SK-N-SH treated with all-trans-retinoic acid at 6 μM for 48 hours (cell line): ENCODE data around the gene TRIM68.

Experiments used
- CSDC2 ChIP-seq: fragments of 250-450 bp; sonication (Bioruptor Pico); IDR thresholded peaks from 2 replicates; pipeline ENCODE4 v1.5.0; 2020; ENCODE audit warnings: mild to moderate bottlenecking, moderate library complexity
- ISL1 ChIP-seq: fragments of 250-450 bp; sonication (Bioruptor Pico); IDR thresholded peaks from 2 replicates; pipeline ENCODE4 v2.1.2; 2022; ENCODE audit warnings: mild to moderate bottlenecking, moderate library complexity
- PATZ1 ChIP-seq: fragments of 250-450 bp; sonication (Bioruptor Pico); IDR thresholded peaks from 2 replicates; pipeline ENCODE4 v1.8.0; 2020; ENCODE audit warnings: mild to moderate bottlenecking, moderate library complexity, borderline replicate concordance
- POU6F1 ChIP-seq: fragments of 250-450 bp; sonication (Bioruptor Pico); IDR thresholded peaks from 2 replicates; pipeline ENCODE4 v1.8.0; 2021; ENCODE audit warnings: low read depth, mild to moderate bottlenecking, moderate library complexity, borderline replicate concordance
- RARB ChIP-seq: fragments of 250-450 bp; sonication (Bioruptor Pico); IDR thresholded peaks from 2 replicates; pipeline ENCODE4 v1.8.0; 2021; ENCODE audit warnings: mild to moderate bottlenecking, moderate library complexity
- SNAI2 ChIP-seq: fragments of 250-450 bp; sonication (Bioruptor Pico); IDR thresholded peaks from 2 replicates; pipeline ENCODE4 v1.5.0; 2020; ENCODE audit warnings: mild to moderate bottlenecking, moderate library complexity
- TCF4 ChIP-seq: fragments of 250-450 bp; sonication (Bioruptor Pico); IDR thresholded peaks from 2 replicates; pipeline ENCODE4 v1.8.0; 2021; ENCODE audit warnings: mild to moderate bottlenecking, moderate library complexity, borderline replicate concordance
- ZFP3 ChIP-seq: fragments of 250-450 bp; sonication (Bioruptor Pico); IDR thresholded peaks from 2 replicates; pipeline ENCODE4 v1.5.0; 2020; ENCODE audit warnings: mild to moderate bottlenecking, moderate library complexity
- ZFP30 ChIP-seq: fragments of 450-650 bp; formaldehyde crosslinking; IDR thresholded peaks from 2 replicates; pipeline ENCODE4 v1.5.0; 2022; ENCODE audit warnings: mild to moderate bottlenecking, moderate library complexity
- ZNF565 ChIP-seq: fragments of 450-650 bp; formaldehyde crosslinking; conservative IDR thresholded peaks from 2 replicates; pipeline ENCODE4 v1.5.0; 2020; ENCODE audit warnings: low read depth, mild to moderate bottlenecking, moderate library complexity
- ZNF70 ChIP-seq: fragments of 450-650 bp; formaldehyde crosslinking; IDR thresholded peaks from 2 replicates; pipeline ENCODE4 v1.5.0; 2020; ENCODE audit warnings: mild to moderate bottlenecking, moderate library complexity
- ZNF8 ChIP-seq: fragments of 450-650 bp; formaldehyde crosslinking; IDR thresholded peaks from 2 replicates; pipeline ENCODE4 v1.5.0; 2020; ENCODE audit warnings: mild to moderate bottlenecking, moderate library complexity
- TF ChIP-seq, protein P1 (sequence below): fragments of 250-450 bp; sonication (Bioruptor Pico); IDR thresholded peaks from 2 replicates; pipeline ENCODE4 v1.5.1; 2020; ENCODE audit warnings: low read depth, mild to moderate bottlenecking, moderate library complexity

DNA sequence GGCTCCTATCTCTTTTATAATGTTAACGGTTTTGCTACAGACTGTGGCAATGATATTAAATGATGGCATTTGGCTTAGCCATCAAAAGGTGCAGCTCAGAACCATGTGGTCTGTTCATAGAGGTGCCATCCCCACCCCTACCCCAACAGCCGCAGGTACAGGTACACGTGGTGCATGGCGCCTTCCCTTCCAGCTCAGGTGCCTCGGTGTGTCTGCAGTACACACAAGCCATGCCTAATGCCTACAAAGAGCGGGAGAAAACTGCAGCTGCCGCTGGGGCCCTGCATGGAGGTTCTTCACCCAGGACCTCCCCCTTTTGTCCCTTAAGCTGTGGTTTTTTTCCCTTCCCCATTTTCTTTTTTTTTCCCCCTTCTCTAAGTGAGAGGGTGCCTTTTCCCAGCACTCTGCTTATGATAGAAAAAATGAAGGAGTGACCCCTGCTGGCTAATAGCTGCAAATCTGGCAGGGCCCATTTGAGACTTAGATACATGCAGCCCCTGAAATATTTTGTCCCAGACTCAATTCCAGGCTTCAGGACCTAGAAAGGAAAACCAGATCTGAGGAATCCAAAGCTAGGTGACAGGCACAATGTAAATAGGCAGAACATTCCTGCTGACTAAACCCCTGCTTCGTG is 56.6 kb downstream of the TRIM68 start:
- TF ChIP-seq PATZ1 (no peak), ZNF70 (no peak), RARB (no peak), CSDC2 (CRISPR knock-in tag) (no peak), POU6F1 (CRISPR knock-in tag) (no peak), ZFP3 (no peak), TCF4 (no peak), ZFP30 (CRISPR knock-in tag) (no peak), SNAI2 (CRISPR knock-in tag) (no peak), ISL1 (CRISPR knock-in tag) (no peak), ZNF8 (CRISPR knock-in tag) (no peak), ZNF565 (CRISPR knock-in tag) (no peak)
- TF ChIP-seq, protein P1, sequence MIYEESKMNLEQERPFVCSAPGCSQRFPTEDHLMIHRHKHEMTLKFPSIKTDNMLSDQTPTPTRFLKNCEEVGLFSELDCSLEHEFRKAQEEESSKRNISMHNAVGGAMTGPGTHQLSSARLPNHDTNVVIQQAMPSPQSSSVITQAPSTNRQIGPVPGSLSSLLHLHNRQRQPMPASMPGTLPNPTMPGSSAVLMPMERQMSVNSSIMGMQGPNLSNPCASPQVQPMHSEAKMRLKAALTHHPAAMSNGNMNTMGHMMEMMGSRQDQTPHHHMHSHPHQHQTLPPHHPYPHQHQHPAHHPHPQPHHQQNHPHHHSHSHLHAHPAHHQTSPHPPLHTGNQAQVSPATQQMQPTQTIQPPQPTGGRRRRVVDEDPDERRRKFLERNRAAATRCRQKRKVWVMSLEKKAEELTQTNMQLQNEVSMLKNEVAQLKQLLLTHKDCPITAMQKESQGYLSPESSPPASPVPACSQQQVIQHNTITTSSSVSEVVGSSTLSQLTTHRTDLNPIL (CRISPR knock-in tag) = no peak
